T-helper 2 cell (primary cell): ENCODE measurements around the gene GPATCH2L.

Experiments used
- DNase-seq, 5 experiments: peaks; one replicate each; pipeline versions ENCODE4 v3.0.0 to v3.0.0-alpha.2; 2012 to 2022
- total RNA-seq, 2 donors: gene quantifications; one replicate each; lab custom pipeline; 2026; lab: John Stamatoyannopoulos, UW

The GPATCH2L gene
- 110 to 119 reads per million in 2 donors for total RNA-seq

DNA sequence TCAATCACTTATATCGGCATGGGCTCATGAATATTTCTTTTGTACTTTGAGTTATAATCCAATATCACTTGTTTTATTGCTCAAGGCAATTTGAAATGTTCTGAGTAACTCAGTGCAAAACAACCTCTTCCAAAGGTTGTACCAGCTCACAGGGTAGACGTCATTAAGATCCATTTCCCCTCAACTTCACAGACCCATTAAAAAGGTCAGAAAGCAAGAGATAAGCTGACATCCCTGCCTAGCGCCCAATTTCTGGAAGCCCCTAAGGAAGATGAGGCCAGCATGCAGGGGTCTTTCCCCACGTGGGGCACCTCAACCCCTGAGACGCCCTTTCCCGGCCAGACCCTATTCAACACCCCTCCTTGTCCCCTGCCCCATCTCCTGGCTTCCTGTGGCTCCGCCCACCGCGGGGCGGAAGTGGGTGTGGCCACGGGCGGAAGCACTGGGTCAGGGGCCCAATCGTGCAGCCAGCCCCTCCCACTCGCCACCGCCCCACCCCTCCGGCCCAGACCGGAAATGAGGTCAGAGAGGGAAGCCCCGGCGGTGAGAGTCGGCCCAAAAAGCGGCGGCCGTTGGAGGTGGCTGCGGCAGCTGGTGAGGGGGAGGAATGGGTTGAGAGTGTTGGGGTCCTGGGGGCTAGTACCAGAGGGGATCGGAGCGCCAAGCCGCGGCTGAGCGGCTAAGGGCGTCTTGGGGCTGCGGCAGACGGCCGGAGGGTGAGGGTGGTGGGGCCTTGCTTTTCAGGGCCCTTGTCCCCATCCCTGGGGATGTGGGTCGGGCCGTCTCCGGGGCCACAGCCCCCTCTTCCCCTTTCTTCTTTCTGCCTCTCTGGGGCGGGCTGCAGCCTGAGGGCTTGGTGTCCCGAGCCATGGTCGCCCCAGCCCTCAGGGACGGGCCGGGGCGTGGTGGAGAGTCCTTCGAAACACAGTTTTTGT is at the start of gene GPATCH2L:
Gene GPATCH2L (plus strand): TSS at position 525 of the 935 bp plus-strand sequence. CDS start 2,442 bp downstream, outside the sequence.
- DNase-seq = peak; percentile 92 to 98 (median 93)

DNA sequence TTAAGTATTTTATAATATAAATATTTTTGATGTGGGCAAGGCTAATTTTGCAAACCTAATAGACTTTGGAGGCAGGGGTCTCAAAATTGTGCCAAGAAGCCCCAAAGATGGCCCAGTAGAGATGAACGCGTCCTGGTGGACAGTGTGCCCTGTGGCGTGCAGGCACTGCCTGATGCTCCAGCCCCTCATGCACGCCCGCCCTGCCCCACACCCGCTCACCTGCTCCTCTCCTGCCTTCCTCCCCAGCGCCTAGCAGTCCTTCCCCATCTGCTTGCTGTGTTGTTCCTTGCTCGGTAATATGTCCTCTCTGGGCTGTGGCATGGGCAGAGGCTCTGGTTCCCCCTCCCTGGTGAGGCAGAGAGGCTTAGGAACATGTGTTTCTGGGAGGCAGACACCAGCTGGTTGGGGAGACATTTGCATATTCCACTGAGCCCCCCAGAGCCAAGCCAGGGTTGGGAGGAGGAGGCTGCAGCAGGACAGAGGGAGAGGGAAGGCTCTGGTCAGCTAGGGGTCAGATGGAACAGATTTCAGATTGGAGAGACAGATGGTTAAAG is 46.8 kb upstream of the GPATCH2L start:
- no peak for DNase-seq

DNA sequence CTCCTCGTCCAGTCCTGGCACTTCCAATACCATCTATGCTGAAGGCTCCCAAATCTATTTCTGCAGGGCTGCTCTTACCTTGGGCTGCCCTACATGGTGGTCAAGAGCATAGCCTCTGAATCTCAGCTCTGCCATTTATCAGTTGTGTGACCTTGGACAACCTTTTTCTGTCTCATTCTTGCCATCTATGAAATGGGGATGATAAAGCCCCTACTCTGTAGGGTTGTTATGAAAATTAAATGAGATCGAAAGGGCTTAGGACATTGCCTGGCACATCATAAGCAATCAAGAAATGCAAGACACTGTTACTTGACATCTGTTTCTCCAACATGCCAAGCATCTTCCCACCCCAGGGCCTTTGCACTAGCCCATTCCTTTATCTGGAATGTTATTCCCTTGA is 45.5 kb upstream of the GPATCH2L start:
- no peak for DNase-seq

DNA sequence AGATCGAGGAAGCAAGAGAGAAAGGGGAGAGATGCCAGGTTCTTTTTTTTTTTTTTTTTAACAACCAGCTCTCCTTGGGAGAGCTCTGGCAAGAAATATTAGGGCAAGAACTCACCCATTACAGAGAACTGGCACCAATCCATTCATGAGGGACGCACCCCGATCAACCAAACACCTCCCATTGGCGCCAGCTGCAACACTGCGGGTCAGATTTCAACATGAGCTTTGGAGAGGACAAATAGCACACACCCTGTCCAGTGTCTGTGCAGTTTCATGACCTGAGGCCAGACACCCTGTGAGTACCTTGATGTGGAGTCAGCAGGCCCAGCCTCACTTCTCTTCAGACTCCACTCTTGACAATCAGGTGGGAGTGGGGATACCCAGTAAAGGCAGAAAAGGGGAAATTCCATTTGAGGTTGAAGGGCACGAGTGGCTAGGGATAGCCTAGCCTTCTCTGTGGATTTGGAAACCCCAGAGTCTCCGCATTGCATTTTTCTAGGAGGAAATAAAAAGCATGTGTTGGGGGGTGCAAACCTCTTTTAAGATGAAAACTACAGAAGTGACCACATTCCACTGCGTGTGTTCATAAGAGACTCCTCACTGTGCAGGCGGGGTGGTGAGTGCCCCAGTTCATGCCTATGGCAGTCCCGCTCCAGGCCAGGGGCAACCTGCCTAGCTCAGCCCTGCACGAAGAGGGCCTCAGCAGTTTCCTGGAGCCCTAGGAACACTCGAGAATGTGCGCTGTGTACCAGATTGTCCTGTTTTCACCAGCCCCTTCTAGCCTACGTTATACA is 42.4 kb upstream of the GPATCH2L start:
- DNase-seq = no peak

DNA sequence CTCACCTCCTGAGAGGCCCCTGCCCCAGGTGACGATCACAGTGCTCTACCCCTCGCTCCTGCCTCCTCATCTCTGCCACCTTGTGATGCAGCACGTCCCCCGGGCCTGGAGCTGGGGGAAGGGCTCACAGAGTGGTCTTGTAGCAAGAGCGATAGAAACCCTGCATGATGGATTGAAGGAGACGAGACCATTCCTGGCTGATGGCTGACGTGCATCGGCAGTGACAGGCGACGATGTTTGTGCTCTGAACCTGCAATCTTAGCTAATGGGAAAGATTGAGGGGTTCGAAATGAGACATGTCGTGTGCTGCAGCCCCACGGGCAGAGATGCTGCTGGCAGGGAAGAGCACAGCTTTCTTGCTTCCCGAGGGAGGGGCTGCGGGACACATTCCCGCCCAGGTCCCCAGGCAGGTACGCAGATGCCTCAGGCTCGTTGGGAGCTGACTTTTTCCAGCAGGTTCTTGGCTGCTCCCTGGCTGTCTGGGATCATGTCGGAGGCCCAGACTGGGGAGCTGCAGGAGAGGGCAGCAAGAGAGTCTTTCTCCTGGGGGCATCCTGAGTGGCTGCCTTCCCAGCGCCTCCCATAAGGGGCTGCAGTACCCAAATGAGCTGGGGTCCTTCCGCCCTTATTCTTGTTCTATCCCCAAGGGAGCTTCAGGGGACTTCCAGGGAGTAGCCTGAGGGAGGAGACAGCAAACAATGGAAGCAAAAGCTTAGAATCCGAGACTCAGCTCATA is 38.7 kb upstream of the GPATCH2L start:
- no peak for DNase-seq

DNA sequence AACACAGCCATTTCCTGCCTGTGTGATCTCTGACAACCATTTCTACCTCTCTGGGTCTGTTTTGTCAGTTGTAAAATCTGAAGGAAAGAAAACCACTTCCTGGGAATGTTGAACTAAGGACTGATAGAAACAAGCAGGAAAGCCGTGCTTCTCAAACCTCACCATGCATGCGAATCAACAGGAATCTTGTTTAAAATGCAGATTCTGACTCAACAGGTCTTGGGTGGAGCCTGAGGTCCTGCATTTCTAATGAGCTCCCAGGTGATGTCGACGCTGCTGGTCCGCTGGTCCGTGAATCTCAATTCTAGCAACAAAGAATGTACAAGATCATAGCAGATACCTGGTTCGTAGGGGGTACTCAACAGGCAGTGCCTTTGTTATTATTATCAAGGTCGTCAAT is 38.0 kb upstream of the GPATCH2L start:
- DNase-seq = no peak

DNA sequence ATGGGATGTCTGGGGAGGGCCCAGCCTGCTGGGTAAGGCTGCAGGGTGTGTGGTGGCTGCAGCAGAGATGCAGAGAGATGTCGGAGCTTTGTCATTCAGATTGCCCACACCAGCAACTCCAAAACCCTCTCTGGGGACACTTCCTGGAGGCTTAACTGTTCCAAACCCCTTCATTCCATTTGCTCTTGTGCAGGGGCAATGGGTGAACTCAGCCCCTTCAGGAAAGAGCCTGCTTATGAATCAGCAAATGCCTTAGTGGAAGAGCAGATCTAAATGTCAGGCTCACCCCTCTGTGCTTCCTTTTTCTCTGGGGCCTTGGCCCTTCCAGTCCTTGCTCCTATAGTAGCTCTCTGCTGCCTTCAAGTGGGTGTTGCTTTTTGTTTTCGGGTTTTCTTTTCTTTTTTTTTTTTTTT is 36.7 kb upstream of the GPATCH2L start:
- no peak for DNase-seq

DNA sequence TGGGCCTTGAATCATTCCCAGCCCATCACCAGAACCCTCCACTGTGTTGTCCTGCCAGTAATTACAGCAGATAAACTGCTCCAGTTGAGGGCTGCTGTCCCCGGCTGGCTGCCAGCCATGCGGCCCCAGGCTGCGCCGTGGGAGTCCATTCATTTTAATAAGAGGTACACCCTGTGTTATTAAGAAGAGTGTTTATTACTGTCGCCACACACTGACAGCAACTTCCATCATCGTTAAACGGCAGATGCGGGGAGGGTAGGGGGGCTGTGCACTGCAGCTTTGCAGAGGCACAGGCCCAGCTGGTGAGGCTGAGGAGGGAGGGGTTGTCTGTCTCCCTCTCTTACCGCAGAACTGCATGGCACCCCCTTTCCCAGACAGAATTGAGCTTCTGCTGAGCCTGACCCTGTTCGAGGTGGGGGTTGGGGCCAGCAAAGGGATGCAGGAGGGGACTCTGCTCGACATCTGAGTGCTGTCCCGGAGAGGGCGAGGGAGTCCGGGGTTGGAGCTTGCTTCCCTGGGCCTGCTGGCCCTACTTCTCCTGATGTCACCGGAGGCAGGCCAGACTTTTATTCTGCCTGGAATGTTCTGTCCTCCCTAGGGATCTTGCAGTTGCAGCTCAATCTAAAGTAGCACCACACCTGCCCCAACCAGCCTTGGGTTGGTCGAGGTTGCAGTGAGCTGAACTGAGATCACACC is 33.8 kb upstream of the GPATCH2L start:
- no peak for DNase-seq

DNA sequence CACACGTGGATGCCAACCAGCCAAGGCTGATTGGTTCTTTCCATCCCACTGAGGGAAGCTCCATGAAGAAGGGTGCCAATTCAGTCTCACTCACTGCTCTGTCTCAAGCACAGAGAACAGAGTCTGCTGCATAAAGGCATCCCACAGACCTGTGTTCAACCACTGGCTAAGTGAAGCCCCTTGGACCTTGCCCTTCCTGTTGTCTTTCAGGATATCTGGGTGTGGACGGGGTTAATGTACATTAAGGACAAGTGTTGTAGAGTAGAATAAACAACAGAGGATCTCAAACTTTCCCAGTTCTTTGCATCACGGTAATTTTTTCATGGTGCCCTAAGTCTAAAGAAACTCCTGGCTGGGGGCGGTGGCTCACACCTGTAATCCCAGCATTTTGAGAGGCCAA is 33.1 kb upstream of the GPATCH2L start:
- no peak for DNase-seq

DNA sequence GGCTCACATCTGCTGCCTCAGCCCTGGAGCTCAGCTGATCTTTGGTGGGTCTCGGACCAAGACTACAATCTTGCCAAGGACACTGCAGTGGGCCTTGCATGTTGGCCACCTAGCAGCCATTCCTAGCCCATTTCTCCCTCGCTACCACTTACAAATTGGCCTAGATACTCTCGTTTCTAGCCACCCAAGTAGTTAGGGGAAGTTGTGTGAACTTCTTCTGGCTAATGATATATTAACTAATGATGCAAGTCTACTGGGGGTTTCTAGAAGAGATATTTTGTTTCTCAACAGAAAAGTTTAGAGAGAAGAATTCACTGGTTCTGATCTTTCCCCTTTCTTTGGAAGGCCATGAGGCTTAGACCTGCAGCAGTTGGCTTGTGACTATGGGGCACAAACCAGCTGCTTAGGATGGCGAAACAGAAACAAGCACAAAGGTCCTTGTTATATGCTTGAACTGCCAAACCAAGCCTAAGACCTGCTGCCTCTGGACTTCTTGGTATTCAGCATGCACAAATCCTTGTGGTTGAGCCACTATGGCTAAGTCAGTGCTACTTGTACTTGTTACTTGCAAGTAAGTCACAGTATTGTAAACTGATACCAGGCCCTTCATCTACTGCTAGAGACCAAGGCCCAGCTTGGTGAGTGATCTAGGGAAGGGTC is 30.5 kb upstream of the GPATCH2L start:
- no peak for DNase-seq

DNA sequence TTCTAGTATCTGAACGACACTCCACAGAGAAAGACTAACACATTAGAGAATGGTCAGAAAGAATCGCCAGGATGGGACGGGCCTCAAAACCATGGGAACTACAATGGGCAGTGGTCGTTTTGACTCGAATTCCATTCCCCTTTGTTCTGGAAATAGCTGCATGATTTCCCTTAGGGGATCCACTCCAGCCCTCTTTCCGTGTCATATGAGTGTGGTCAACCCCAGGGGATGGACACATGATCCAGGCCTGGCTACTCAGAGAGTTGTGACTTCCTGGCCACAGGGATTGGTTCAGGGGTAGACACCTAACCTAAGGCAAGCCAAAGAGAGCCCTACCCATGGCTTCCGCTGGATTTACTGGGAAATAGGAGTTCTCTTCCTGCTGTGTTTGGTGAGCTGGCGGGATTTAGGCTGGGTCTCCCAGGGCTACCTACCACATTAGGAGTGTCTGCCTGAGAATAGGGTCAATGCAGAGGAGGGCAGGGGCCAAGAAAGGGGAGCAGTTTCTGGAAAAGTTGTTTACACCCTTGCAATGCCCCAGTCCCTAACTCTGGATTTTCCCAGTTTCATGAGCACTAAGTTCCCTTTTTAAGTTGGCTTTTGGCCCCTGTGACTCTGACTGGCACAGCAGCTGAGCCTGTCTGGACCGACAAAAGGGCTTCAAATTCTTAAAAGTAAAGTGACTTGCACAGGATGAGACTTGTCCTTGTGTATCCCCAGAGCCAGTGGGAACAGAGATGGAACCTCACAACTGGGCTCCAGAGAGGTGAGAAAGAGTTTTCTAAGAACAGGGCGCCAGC is 28.1 kb upstream of the GPATCH2L start:
- DNase-seq = no peak

DNA sequence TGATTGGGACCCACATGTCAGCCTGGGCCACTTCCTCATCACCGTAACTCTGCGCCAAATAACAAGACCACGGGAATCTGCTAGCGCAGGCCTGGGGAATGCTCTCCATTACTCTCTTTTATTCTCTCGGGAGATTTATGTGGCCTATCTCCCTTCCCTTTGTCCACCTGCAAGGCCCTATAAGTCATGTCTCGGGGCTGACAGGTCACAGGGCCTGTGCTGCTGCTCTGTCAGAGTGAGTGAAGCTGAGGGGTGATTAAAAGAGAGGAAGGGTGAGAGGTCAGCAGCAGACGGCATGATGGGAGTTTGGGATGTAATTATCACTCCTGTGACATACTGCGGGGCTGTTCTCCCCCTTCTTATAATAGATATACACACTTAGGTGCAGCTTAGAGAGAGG is 26.2 kb upstream of the GPATCH2L start:
- no peak for DNase-seq

DNA sequence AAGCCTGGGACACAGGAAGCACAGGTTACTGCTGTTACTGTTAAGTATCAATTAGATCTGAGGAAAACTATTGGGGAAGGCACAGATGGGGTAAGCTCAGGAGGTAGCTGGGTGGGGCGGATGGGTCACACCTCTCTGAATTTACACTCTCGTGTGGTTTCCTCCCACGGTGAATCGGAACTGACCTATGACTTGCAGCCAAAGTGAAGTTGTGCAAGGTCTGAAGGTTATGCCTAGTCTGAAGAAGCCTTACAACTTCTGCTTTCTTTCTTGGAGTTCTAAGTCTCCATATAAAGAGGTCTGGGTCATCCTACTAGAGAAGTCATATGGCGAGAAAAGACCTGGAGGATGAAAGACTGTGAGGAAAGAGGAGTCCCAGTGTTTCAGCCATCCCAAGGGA is 25.6 kb upstream of the GPATCH2L start:
- no peak for DNase-seq

DNA sequence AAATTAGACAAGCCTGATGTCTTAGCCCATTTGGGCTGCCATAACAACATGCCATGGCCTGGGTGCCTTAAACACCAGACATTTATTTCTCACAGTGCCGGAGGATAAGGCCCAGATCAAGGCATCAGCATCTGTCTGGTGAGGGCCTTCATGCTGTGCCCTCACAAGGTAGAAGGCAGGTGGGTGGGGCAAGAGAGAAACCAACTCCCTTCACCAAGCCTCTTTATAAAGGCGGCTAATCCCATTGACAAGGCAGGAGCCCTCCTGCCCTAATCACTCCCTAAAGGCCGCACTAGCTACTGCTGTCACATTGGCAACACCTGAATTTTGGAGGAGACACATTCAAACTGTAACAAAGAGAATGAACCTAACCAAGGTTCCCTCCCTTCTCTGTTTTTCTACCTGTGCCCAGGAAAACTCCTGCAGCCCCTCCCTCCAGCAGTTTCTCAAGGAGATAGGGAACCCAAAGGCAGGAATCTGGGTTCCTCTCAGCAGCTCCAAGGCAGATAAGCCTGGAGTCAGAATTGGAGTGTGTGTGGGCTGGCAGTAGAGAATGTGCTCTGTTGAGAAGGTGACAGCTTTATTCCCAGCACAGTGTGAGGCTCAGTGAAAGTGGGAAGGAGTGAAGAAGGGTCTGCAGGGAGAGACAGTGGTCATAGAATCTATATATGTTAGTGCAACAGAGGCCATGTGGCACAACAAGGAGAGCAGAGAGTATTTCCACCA is 21.7 kb upstream of the GPATCH2L start:
- no peak for DNase-seq

DNA sequence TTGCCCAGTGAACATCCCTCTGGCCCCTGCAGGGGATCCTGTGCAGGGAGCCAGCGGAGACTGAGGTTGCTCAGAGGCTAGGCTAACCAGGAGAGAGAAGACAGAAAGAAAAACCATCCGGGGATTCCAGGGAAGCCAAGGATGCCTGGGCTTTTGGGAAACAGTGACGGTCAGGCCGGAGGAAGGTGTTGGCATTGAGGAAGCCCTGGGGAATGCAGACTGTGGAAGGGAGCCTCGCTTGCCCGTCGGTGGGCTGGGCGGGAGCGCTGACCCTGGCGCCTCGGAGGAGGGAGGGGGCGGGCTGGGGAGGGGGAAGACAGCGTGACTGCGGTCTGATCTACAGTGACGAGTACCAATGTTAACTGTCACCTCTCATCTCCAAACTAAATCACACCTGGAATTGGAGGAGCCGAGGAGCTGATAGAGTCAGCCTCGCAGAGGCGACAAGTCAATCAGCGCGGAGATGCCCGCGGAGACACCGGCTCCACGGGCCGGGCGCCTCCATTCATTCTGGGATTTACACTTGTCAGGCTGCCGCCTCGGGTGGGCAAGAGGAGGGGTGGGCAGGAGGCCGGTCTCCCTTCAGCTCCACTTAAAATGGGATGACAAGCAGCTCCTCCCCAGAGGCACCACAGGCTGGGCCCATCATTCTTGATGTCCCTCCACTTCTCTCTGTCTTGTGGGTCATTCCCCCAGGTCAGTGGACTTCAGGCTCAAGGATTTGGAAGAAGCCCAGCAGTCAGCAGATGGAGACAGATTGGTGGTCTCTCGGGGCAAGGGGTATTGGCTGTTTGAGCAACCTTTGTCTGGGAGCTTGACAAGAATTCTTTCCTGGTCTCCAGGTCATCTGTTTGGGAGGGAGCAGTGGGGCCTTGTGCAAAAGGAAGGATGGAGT is 20.4 kb upstream of the GPATCH2L start:
- no peak for DNase-seq

DNA sequence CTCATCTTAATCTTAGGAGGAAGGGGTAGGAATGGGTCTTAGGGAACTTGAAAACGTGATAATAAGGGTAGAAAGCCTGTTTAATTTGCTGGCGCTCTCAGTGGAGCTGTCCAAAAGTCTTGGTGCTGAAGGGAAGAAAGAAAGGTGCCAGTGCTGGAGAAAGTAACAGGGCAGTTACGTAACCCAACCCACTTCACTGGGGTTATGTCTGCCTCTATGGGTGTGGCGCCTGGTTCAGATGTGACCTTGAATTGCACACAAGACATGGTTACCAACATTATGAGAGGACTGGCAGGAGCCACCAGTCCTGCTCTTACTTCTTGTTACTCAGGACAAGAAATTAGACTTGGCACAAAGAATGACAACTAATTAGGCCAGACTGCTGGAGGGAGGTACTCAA is 18.6 kb upstream of the GPATCH2L start:
- DNase-seq = peak in 1 of 5 experiments; percentile 13

DNA sequence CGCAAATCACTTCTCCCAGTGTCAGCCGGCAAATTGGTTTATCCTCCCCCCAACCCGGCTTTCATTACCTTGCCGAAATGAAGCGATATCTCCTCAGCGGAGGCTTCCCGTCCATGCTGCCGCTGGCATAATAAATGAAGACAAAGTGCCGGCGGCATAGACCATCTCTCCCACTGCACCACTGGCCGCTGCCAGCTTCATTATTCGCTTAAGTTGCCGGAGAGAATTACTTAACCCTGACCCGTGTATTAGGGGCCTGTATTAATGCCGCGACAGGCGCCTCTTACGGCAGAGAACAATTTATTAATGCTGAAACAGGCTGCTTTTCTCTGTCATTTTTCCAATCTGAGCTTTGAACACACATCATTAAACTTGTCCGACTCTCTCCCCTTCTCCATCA is 17.5 kb upstream of the GPATCH2L start:
- no peak for DNase-seq

DNA sequence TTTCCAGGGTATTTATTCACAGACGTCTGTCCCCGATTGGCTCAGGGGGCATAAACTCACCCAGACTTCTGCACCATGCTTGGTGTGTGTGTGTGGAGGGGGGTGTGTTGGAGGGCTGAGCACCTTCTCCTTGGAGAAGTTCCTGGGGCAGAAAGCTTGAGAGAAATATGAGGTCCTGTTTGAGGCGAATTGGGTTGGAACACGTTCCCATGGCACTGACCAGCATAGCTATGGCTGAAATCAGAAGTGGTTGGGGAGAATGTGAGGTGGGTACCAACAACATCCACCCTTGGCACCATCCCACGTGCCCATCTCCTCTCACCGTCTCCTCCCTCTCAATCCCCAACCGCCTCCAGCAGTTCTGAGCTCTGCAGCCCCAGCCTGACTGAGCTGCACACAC is 16.0 kb upstream of the GPATCH2L start:
- no peak for DNase-seq
